ENCODE measurements around the gene ZNF415. TPM values are rescaled to one million over a fixed set of nuclear protein-coding genes. Genes with fewer than 3 reads are reported as not detected.

Gene ZNF415
- polyA plus RNA-seq, 2 of the 4 experiments (the other 2 are of a cell fraction), result not detected

GRCh38 chr19:53082929-53083328 is 49.8 kb downstream of the ZNF415 start:
- 84% methylated on average over 3 of the region's 3 CpGs for WGBS (ENCODE audit: missing lambda C conversion rate)
- no peak overlapping the region for H3K4me3 ChIP-seq
- DNase-seq (ENCODE audit: low read depth in 1 of 2, low spot score in 1 of 2) (no peak), FAIRE-seq (no peak), ATAC-seq (no peak)
- H3K9me3 ChIP-seq, result peaks cover 80% of the 10 kb centered on the region
- no peak for TF ChIP-seq CBX8 (IDR thresholded peaks at IDR 0.05)
- TF ChIP-seq JUN (IDR thresholded peaks at IDR 0.05), result no peak
- TF ChIP-seq HMGXB4 (CRISPR knock-in tag; IDR thresholded peaks at IDR 0.05; ENCODE audit: borderline replicate concordance), result no peak
- no peak for TF ChIP-seq CHD4 (IDR thresholded peaks at IDR 0.05; ENCODE audit: borderline replicate concordance)
- TF ChIP-seq RAD21 (conservative IDR thresholded peaks at IDR 0.05 in 1 of 2, IDR thresholded peaks at IDR 0.05 in 1 of 2), result no peak
- TF ChIP-seq ZNF302 (CRISPR knock-in tag; IDR thresholded peaks at IDR 0.05), result no peak
- no peak for TF ChIP-seq SMC3 (IDR thresholded peaks at IDR 0.05)
- TF ChIP-seq TFCP2L1 (CRISPR knock-in tag; IDR thresholded peaks at IDR 0.05), result no peak
- no peak for TF ChIP-seq FOSL2 (IDR thresholded peaks at IDR 0.05)
- no peak for TF ChIP-seq FOSL2 (CRISPR knock-in tag; IDR thresholded peaks at IDR 0.05)
- POLR2A ChIA-PET, result no interaction called here
- no peaks in the 10 kb centered on the region for H3K4me1 ChIP-seq
- CTCF ChIA-PET, result no interaction called here
- no peak overlapping the region for H3K4me2 ChIP-seq
- no peak overlapping the region for H3K27ac ChIP-seq

- Histone ChIP-seq H3K27ac (no peak overlapping the region), H3K9me3 (peaks cover 95% of the 10 kb centered on the region), H3K4me2 (no peak overlapping the region), H3K4me1 (no peaks in the 10 kb centered on the region), H3K4me3 (no peak overlapping the region)
- ATAC-seq (no peak), DNase-seq (ENCODE audit: low read depth in 1 of 2, low spot score in 1 of 2) (no peak), FAIRE-seq (no peak)
- 72% methylated on average over 8 of the region's 8 CpGs for WGBS (ENCODE audit: missing lambda C conversion rate)
- ChIA-PET POLR2A (no interaction called here), CTCF (no interaction called here)
- no peak for TF ChIP-seq MAZ (IDR thresholded peaks at IDR 0.05; ENCODE audit: borderline replicate concordance, low read depth, low read length)
- no peak for TF ChIP-seq BCL3 (IDR thresholded peaks at IDR 0.05)
- TF ChIP-seq FOXS1 (CRISPR knock-in tag; IDR thresholded peaks at IDR 0.05), result no peak
- no peak for TF ChIP-seq RARB (CRISPR knock-in tag; IDR thresholded peaks at IDR 0.05)
- no peak for TF ChIP-seq ZSCAN20 (CRISPR knock-in tag; IDR thresholded peaks at IDR 0.05)
- no peak for TF ChIP-seq EHF (CRISPR knock-in tag; IDR thresholded peaks at IDR 0.05)
- no peak for TF ChIP-seq HES2 (IDR thresholded peaks at IDR 0.05)
- no peak for TF ChIP-seq E2F6 (IDR thresholded peaks at IDR 0.05; ENCODE audit: borderline replicate concordance, low read depth)
Observed at GRCh38 chr19:53079313-53079924, 53.3 kb downstream of the ZNF415 start.

GRCh38 chr19:53078668-53079067 is 54.0 kb downstream of the ZNF415 start:
- no peak overlapping the region for H3K4me3 ChIP-seq
- CTCF ChIA-PET, result no interaction called here
- FAIRE-seq, result no peak

More at GRCh38 chr19:53078668-53079067, 54.0 kb downstream of the ZNF415 start:
- H3K4me1 ChIP-seq, result no peaks in the 10 kb centered on the region
- no peak overlapping the region for H3K27ac ChIP-seq
- peaks cover 97% of the 10 kb centered on the region for H3K9me3 ChIP-seq
- H3K4me2 ChIP-seq, result no peak overlapping the region
- DNase-seq (ENCODE audit: low read depth in 1 of 2, low spot score in 1 of 2) (no peak), ATAC-seq (no peak)
- TF ChIP-seq KDM1A (IDR thresholded peaks at IDR 0.05; ENCODE audit: low read depth), result no peak
- no peak for TF ChIP-seq HOXB13 (CRISPR knock-in tag; IDR thresholded peaks at IDR 0.05; ENCODE audit: low read depth)
- no peak for TF ChIP-seq ZC3H11A (IDR thresholded peaks at IDR 0.05)
- POLR2A ChIA-PET, result no interaction called here
- WGBS (ENCODE audit: missing lambda C conversion rate), result 91% methylated on average over 1 of the region's 1 CpG
